ENCODE measurements around the gene CCNY. TPM values are rescaled to one million over a fixed set of nuclear protein-coding genes. Genes with fewer than 3 reads are reported as not detected.

The CCNY gene
- total and polyA plus RNA-seq, 2 of the 4 experiments (the other 2 are of a cell fraction), result 38.0 to 131 TPM

- Histone ChIP-seq H4K20me1 (ENCODE audit: insufficient read depth, low read length) (peaks cover 67% of the 10 kb centered on the region), H3K4me2 (ENCODE audit: low read depth, low read length) (no peak overlapping the region), H3K9me3 (ENCODE audit: control insufficient read depth, insufficient read depth, low read length) (no peaks in the 10 kb centered on the region), H3K79me1 (ENCODE audit: low read depth in 1 of 2, low read length in 2 of 2) (peaks cover 38 to 83% of the 10 kb centered on the region in 2 experiments), H4K5ac (ENCODE audit: low read depth, low read length) (no peak overlapping the region), H2BK120ac (ENCODE audit: low read depth, low read length) (no peak overlapping the region), H3K27ac (ENCODE audit: insufficient read depth, low read length) (no peak overlapping the region), H4K8ac (ENCODE audit: low read depth in 2 of 2, low read length in 2 of 2) (no peak overlapping the region), H3K4me3 (ENCODE audit: insufficient read depth, low read depth, low read length) (no peak overlapping the region), H4K91ac (ENCODE audit: insufficient read depth, low read depth, low read length) (no peak overlapping the region), H3K27me3 (ENCODE audit: control insufficient read depth, insufficient read depth, low read length) (no peaks in the 10 kb centered on the region), H3K9ac (ENCODE audit: low read depth, low read length) (no peak overlapping the region), H3K4me1 (ENCODE audit: control insufficient read depth, insufficient read depth, low read length) (peaks cover 20% of the 10 kb centered on the region), H3K18ac (ENCODE audit: low read depth, low read length) (no peak overlapping the region), H2AFZ (replicated peaks; ENCODE audit: low read length, poor library complexity) (no peak overlapping the region), H2BK15ac (ENCODE audit: low read depth, low read length) (no peak overlapping the region), H3K23ac (ENCODE audit: low read depth, low read length) (no peak overlapping the region), H3K56ac (ENCODE audit: extremely low read depth, insufficient read depth, low read length) (no peak overlapping the region), H2BK5ac (ENCODE audit: low read depth, low read length, poor library complexity, severe bottlenecking) (no peak overlapping the region), H3K9me1 (ENCODE audit: insufficient read depth, low read length) (peaks cover 37% of the 10 kb centered on the region), H2BK20ac (ENCODE audit: low read depth, low read length) (no peak overlapping the region), H3K4ac (ENCODE audit: low read depth, low read length) (no peak overlapping the region), H2AK9ac (replicated peaks; ENCODE audit: low read depth, low read length, poor library complexity) (no peak overlapping the region), H3K14ac (replicated peaks; ENCODE audit: low read depth, low read length) (no peak overlapping the region), H3K36me3 (ENCODE audit: control insufficient read depth, insufficient read depth, low read length) (no peaks in the 10 kb centered on the region), H2AK5ac (ENCODE audit: low read depth, low read length) (no peak overlapping the region)
- POLR2A ChIA-PET (ENCODE audit: unreplicated experiment), result no interaction called here
- TF ChIP-seq CEBPB (IDR thresholded peaks at IDR 0.05; ENCODE audit: low read depth, low read length), result no peak
- TF ChIP-seq POLR2A (IDR thresholded peaks at IDR 0.05; ENCODE audit: low read depth, low read length), result no peak
- no peak for TF ChIP-seq RFX5 (IDR thresholded peaks at IDR 0.05; ENCODE audit: low read depth, low read length)
- no peak for TF ChIP-seq MXI1 (IDR thresholded peaks at IDR 0.05; ENCODE audit: borderline replicate concordance, low read depth, low read length)
- TF ChIP-seq RCOR1 (IDR thresholded peaks at IDR 0.05; ENCODE audit: insufficient replicate concordance, low read length), result no peak
- no peak for TF ChIP-seq FOS (IDR thresholded peaks at IDR 0.05; ENCODE audit: low read depth, low read length)
- no peak for TF ChIP-seq BHLHE40 (IDR thresholded peaks at IDR 0.05; ENCODE audit: low read depth, low read length)
- TF ChIP-seq, protein P1, sequence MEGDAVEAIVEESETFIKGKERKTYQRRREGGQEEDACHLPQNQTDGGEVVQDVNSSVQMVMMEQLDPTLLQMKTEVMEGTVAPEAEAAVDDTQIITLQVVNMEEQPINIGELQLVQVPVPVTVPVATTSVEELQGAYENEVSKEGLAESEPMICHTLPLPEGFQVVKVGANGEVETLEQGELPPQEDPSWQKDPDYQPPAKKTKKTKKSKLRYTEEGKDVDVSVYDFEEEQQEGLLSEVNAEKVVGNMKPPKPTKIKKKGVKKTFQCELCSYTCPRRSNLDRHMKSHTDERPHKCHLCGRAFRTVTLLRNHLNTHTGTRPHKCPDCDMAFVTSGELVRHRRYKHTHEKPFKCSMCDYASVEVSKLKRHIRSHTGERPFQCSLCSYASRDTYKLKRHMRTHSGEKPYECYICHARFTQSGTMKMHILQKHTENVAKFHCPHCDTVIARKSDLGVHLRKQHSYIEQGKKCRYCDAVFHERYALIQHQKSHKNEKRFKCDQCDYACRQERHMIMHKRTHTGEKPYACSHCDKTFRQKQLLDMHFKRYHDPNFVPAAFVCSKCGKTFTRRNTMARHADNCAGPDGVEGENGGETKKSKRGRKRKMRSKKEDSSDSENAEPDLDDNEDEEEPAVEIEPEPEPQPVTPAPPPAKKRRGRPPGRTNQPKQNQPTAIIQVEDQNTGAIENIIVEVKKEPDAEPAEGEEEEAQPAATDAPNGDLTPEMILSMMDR (conservative IDR thresholded peaks at IDR 0.05; ENCODE audit: low read depth, low read length), result no peak
- no peak for TF ChIP-seq NFE2L2 (IDR thresholded peaks at IDR 0.05; ENCODE audit: low read depth, low read length)
- no peak for TF ChIP-seq ELK1 (IDR thresholded peaks at IDR 0.05; ENCODE audit: borderline replicate concordance, low read depth, low read length)
- TF ChIP-seq, protein P2, sequence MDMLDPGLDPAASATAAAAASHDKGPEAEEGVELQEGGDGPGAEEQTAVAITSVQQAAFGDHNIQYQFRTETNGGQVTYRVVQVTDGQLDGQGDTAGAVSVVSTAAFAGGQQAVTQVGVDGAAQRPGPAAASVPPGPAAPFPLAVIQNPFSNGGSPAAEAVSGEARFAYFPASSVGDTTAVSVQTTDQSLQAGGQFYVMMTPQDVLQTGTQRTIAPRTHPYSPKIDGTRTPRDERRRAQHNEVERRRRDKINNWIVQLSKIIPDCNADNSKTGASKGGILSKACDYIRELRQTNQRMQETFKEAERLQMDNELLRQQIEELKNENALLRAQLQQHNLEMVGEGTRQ (IDR thresholded peaks at IDR 0.05; ENCODE audit: low read depth, low read length), result no peak
- no peak for TF ChIP-seq SMC3 (IDR thresholded peaks at IDR 0.05; ENCODE audit: low read depth, low read length)
- no peak for TF ChIP-seq CHD1 (IDR thresholded peaks at IDR 0.05; ENCODE audit: low read depth, low read length)
- TF ChIP-seq MAFK (IDR thresholded peaks at IDR 0.05; ENCODE audit: low read depth, low read length), result no peak
- TF ChIP-seq RAD21 (IDR thresholded peaks at IDR 0.05; ENCODE audit: low read length), result no peak
- TF ChIP-seq MAZ (IDR thresholded peaks at IDR 0.05; ENCODE audit: borderline replicate concordance, low read depth, low read length), result no peak
- no CpG with 5 or more reads among the region's 4 CpGs for WGBS, 2 experiments (ENCODE audit: extremely low coverage in 2 of 2, insufficient read length in 1 of 2)
- CTCF ChIA-PET, result no interaction called here
- in situ Hi-C loops (cut with MboI; ENCODE audit: low sequenced_read_pairs) (no loop called here), intact Hi-C loops (cut with micrococcal nuclease) (no loop called here), dilution Hi-C loops (cut with HindIII; ENCODE audit: low sequenced_read_pairs, unreplicated experiment) (no loop called here)
- ATAC-seq (ENCODE audit: low read depth) (no peak), DNase-seq (no peak)
- BruUV-seq (replicated peaks), result no TSS peak
These were observed 120.5 kb downstream of the CCNY start for GRCh38 chr10:35456784-35457183.
